Vagina (tissue), 2 donors: Measurements from ENCODE around the gene RELA.

Experiments used
- CTCF ChIP-seq, 3 experiments: fragments of 450-650 bp in 2 of 3; fragments of 200-600 bp in 1 of 3; sonication (generic) in 1 of 3; IDR thresholded peaks; one replicate each; pipeline ENCODE4 v1.5.1; 2017 to 2019; ENCODE audit warnings: antibody characterized with exemption in 3 of 3, mild to moderate bottlenecking in 2 of 3, moderate library complexity in 2 of 3
- POLR2A ChIP-seq, 2 donors: fragments of 450-650 bp; IDR thresholded peaks; one replicate each; pipeline ENCODE4 v1.6.1; 2017; ENCODE audit warnings: antibody characterized with exemption in 2 of 2, mild to moderate bottlenecking in 2 of 2, moderate library complexity in 2 of 2

- no peak for TF ChIP-seq CTCF (IDR thresholded peaks at IDR 0.05)
- TF ChIP-seq POLR2A (IDR thresholded peaks at IDR 0.05), result no peak
These were observed 58.5 kb downstream of the RELA start for GRCh38 chr11:65604258-65604657.
